ENCODE data around the gene PDE8A. TPM values are rescaled to one million over a fixed set of nuclear protein-coding genes. Genes with fewer than 3 reads are reported as not detected.
A peak's percentile ranks its signal among the peaks of the same experiment; 100 is the strongest.

PDE8A gene
- total and polyA plus RNA-seq, 10 of the 15 experiments (the other 5 are each of a cell fraction or from before 2014, with no cell fraction given), result 6.7 to 69.2 (median 27.2) TPM

- TF ChIP-seq EGR1 (IDR thresholded peaks at IDR 0.05; ENCODE audit: borderline replicate concordance in 1 of 2, low read depth in 2 of 2, low read length in 2 of 2) (peak in 1 of 2 experiments; percentile 80; a peak in 2 of 3 replicates), NBN (IDR thresholded peaks at IDR 0.05) (peak; percentile 66; the same call in 1 of the 2 replicates), NFYB (IDR thresholded peaks at IDR 0.05; ENCODE audit: insufficient read depth, low read depth, low read length) (no peak), PAX5 (IDR thresholded peaks at IDR 0.05; ENCODE audit: borderline replicate concordance, low read depth, low read length) (no peak), EED (IDR thresholded peaks at IDR 0.05; ENCODE audit: low read depth) (no peak; the same call in 1 of the 2 replicates)
Observed at GRCh38 chr15:84980196-84981053, 1.2 kb upstream of the PDE8A start (continued).

GRCh38 chr15:84981054-84981710, 474 bp upstream of the PDE8A start:
- WGBS (ENCODE audit: insufficient coverage, insufficient replicate concordance, low lambda C conversion rate, missing lambda C conversion rate), result 1% methylated on average over 60 of the region's 75 CpGs
- ChIA-PET CTCF (interaction anchor here (0.8 to 4.2 kb wide), 5 partner anchors 22 to 188 kb away, joined by 3 to 20 read pairs (median 4); no protein-coding TSS in a partner anchor), POLR2A (interaction anchor here (0.6 to 3.2 kb wide), 8 partner anchors 8 to 63 kb away, joined by 3 to 12 read pairs (median 4); no protein-coding TSS in a partner anchor), RAD21 (ENCODE audit: unreplicated experiment) (interaction anchor here (0.9 to 2.6 kb wide), 15 partner anchors 8 to 66 kb away, joined by 3 to 10 read pairs (median 6); no protein-coding TSS in a partner anchor), SMC1A (ENCODE audit: uncharacterized antibody, unreplicated experiment) (interaction anchor here (1.0 to 9.3 kb wide), 8 partner anchors 8 to 64 kb away, joined by 3 to 80 read pairs (median 10); no protein-coding TSS in a partner anchor)
- peaks cover 49% of the 10 kb centered on the region for H3K79me2 ChIP-seq (ENCODE audit: control insufficient read depth, insufficient read depth, low read length)
- in situ Hi-C loops (cut with MboI) (no loop called here), intact Hi-C loops (cut with micrococcal nuclease; ENCODE audit: unreplicated experiment) (loop anchor here (2.0 kb wide), 2 partner anchors 38 to 64 kb away; no protein-coding TSS in a partner anchor)
- no peaks in the 10 kb centered on the region for H3K9me3 ChIP-seq (replicated peaks; ENCODE audit: control insufficient read depth, insufficient read depth, low read length)
- TSS peak; percentile 75 for BruUV-seq (replicated peaks)
- H3K4me1 ChIP-seq (ENCODE audit: control insufficient read depth, insufficient read depth, low read length), result peaks cover 9% of the 10 kb centered on the region
- no peaks in the 10 kb centered on the region for H3K36me3 ChIP-seq (ENCODE audit: control insufficient read depth in 2 of 2, insufficient read depth in 2 of 2, low read length in 1 of 2)
- DNase-seq (ENCODE audit: low read depth, low spot score) (peak; percentile 87), ATAC-seq (peak; percentile 79), FAIRE-seq (no peak)
- H3K27ac ChIP-seq (ENCODE audit: control insufficient read depth, insufficient read depth), result peak overlapping the region; percentile 92
- peak overlapping the region; percentile 86 for H3K4me2 ChIP-seq (ENCODE audit: control insufficient read depth, insufficient read depth)
- H2AFZ ChIP-seq (ENCODE audit: control insufficient read depth, low read depth, low read length), result peak overlapping the region; percentile 86
- peak overlapping the region; percentile 94 for H3K4me3 ChIP-seq
- peak overlapping the region; percentile 76 for H3K9ac ChIP-seq (ENCODE audit: control insufficient read depth, insufficient read depth, low read length)
- no peaks in the 10 kb centered on the region for H3K27me3 ChIP-seq (replicated peaks in 1 of 2; ENCODE audit: control insufficient read depth in 2 of 2, insufficient read depth in 2 of 2, low read length in 1 of 2)
- no peaks in the 10 kb centered on the region for H4K20me1 ChIP-seq (ENCODE audit: control insufficient read depth, insufficient read depth)
- no peak for TF ChIP-seq BMI1 (IDR thresholded peaks at IDR 0.05; ENCODE audit: borderline replicate concordance)
- TF ChIP-seq ZBTB4 (CRISPR knock-in tag; IDR thresholded peaks at IDR 0.05), result peak; percentile 67; the same call in 1 of the 2 replicates
- TF ChIP-seq CBX5 (IDR thresholded peaks at IDR 0.05; ENCODE audit: low read depth), result no peak
- TF ChIP-seq CEBPB (IDR thresholded peaks at IDR 0.05; ENCODE audit: borderline replicate concordance in 1 of 2, low read depth in 2 of 2, low read length in 2 of 2), result no peak
- no peak for TF ChIP-seq HDAC2 (IDR thresholded peaks at IDR 0.05)
- peak; percentile 66 for TF ChIP-seq LARP7 (IDR thresholded peaks at IDR 0.05)
- TF ChIP-seq USF2 (IDR thresholded peaks at IDR 0.05; ENCODE audit: borderline replicate concordance, low read depth, low read length), result no peak
- no peak for TF ChIP-seq SMAD1 (IDR thresholded peaks at IDR 0.05; ENCODE audit: low read depth, partially characterized antibody)
- TF ChIP-seq PAX5 (IDR thresholded peaks at IDR 0.05; ENCODE audit: borderline replicate concordance, low read depth, low read length), result peak; percentile 35; the same call in 1 of the 2 replicates
- peak; percentile 70; the same call in 1 of the 2 replicates for TF ChIP-seq ESRRA (IDR thresholded peaks at IDR 0.05; ENCODE audit: low read length)
- 0 out of 2 replicates have a peak, but pooled peaks have one; percentile 17 for TF ChIP-seq ASH2L (IDR thresholded peaks at IDR 0.05; ENCODE audit: borderline replicate concordance, low read depth)
- no peak for TF ChIP-seq FOS (IDR thresholded peaks at IDR 0.05; ENCODE audit: borderline replicate concordance, extremely low read depth, insufficient read length)
